GM12878 (cell line): ENCODE measurements around the gene BTBD6. TPM values are rescaled to one million over a fixed set of nuclear protein-coding genes. Genes with fewer than 3 reads are reported as not detected.

ENCODE experiments used
- ATAC-seq: fragments of 200-7000 bp; cut with Tn5 transposase; 3 replicates; pipeline ENCODE4 v1.9.1; 2020; ENCODE audit warnings: mild to moderate bottlenecking, moderate library complexity
- BruUV-seq: library from RNA; stranded (reverse); fragments of 400-500 nt; replicated peaks from 2 replicates; lab custom pipeline; 2021; lab: Mats Ljungman, UMichigan
- CTCF ChIA-PET: fragments of 300-600 bp; sonication (Branson Sonifier 250); formaldehyde crosslinking; extraction: SDS; loops from one replicate; lab custom pipeline; 2021; ENCODE audit warnings: inconsistent platforms; lab: Yijun Ruan, JAX
- POLR2A ChIA-PET: fragments of 350-600 bp; formaldehyde crosslinking; extraction: SDS; loops from one replicate; lab custom pipeline; 2021; ENCODE audit warnings: inconsistent platforms; lab: Charles Lee
- RAD21 ChIA-PET: fragments of 300-600 bp; sonication (Branson Sonifier 250); formaldehyde crosslinking; loops from one replicate; lab custom pipeline; 2023; ENCODE audit warnings: antibody characterized with exemption; ENCODE audit not compliant: unreplicated experiment; lab: Charles Lee
- SMC1A ChIA-PET: fragments of 300-600 bp; sonication (Branson Sonifier 250); formaldehyde crosslinking; loops from one replicate; lab custom pipeline; 2023; ENCODE audit not compliant: unreplicated experiment, uncharacterized antibody; lab: Charles Lee
- DNase-seq: peaks from one replicate; pipeline ENCODE4 v3.0.0-alpha.2; 2011; ENCODE audit warnings: low read depth, low spot score
- FAIRE-seq: peaks from 3 replicates; lab custom pipeline; 2011; peaks lifted over from hg19 to GRCh38; lab: Jason Lieb, UNC
- H2AFZ ChIP-seq: 2 replicates; pipeline ENCODE4 v1.6.0; 2011; ENCODE audit warnings: low read depth, low read length, control low read depth; ENCODE audit not compliant: control insufficient read depth
- H3K27ac ChIP-seq: 2 replicates; pipeline ENCODE4 v1.5.1; 2011; ENCODE audit warnings: control low read depth; ENCODE audit not compliant: control insufficient read depth, insufficient read depth
- H3K27me3 ChIP-seq, 2 experiments: replicated peaks in 1 of 2; 2 replicates each; pipeline versions ENCODE4 v1.6.0 to v1.6.1; 2011; ENCODE audit warnings: low read length in 1 of 2; ENCODE audit not compliant: control insufficient read depth in 2 of 2, insufficient read depth in 2 of 2
- H3K36me3 ChIP-seq, 2 experiments: 2 replicates each; pipeline ENCODE4 v1.5.1; 2011; ENCODE audit warnings: low read length in 1 of 2; ENCODE audit not compliant: control insufficient read depth in 2 of 2, insufficient read depth in 2 of 2
- H3K4me1 ChIP-seq: 2 replicates; pipeline ENCODE4 v1.6.1; 2011; ENCODE audit warnings: mild to moderate bottlenecking, low read length, moderate library complexity, mixed read lengths; ENCODE audit not compliant: control insufficient read depth, insufficient read depth
- H3K4me2 ChIP-seq: 2 replicates; pipeline ENCODE4 v1.6.0; 2011; ENCODE audit warnings: control low read depth; ENCODE audit not compliant: control insufficient read depth, insufficient read depth
- H3K4me3 ChIP-seq: fragments of 200-600 bp; sonication (generic); 2 replicates; pipeline ENCODE4 v1.5.1; 2016
- H3K79me2 ChIP-seq: 2 replicates; pipeline ENCODE4 v1.6.0; 2011; ENCODE audit warnings: low read length; ENCODE audit not compliant: control insufficient read depth, insufficient read depth
- H3K9ac ChIP-seq: 2 replicates; pipeline ENCODE4 v1.8.0; 2011; ENCODE audit warnings: low read length, control low read depth, mixed read lengths; ENCODE audit not compliant: control insufficient read depth, insufficient read depth
- H3K9me3 ChIP-seq: replicated peaks from 3 replicates; pipeline ENCODE4 v1.5.1; 2011; ENCODE audit warnings: mild to moderate bottlenecking, low read length; ENCODE audit not compliant: control insufficient read depth, insufficient read depth
- H4K20me1 ChIP-seq: 2 replicates; pipeline ENCODE4 v1.6.0; 2011; ENCODE audit not compliant: control insufficient read depth, insufficient read depth
- BACH1 ChIP-seq: fragments of 450-650 bp; IDR thresholded peaks from 2 replicates; pipeline ENCODE4 v1.6.1; 2017; ENCODE audit warnings: mild to moderate bottlenecking, borderline replicate concordance
- BCL3 ChIP-seq: IDR thresholded peaks from 2 replicates; pipeline ENCODE4 v1.6.1; 2011; ENCODE audit warnings: borderline replicate concordance, low read depth, mild to moderate bottlenecking, moderate library complexity, low read length; ENCODE audit not compliant: insufficient read depth, poor library complexity, severe bottlenecking
- NR2C2 ChIP-seq: IDR thresholded peaks from 2 replicates; pipeline ENCODE4 v1.6.1; 2011; ENCODE audit warnings: borderline replicate concordance, low read depth; ENCODE audit not compliant: control insufficient read depth, insufficient read length
- RAD51 ChIP-seq: fragments of 450-650 bp; IDR thresholded peaks from 2 replicates; pipeline ENCODE4 v1.6.1; 2016; ENCODE audit warnings: moderate library complexity, mild to moderate bottlenecking, inconsistent platforms
- RB1 ChIP-seq: fragments of 450-650 bp; formaldehyde crosslinking; IDR thresholded peaks from 2 replicates; pipeline ENCODE4 v1.6.1; 2017; ENCODE audit warnings: mild to moderate bottlenecking, borderline replicate concordance
- SMARCA5 ChIP-seq: fragments of 450-650 bp; IDR thresholded peaks from 2 replicates; pipeline ENCODE4 v1.6.1; 2017; ENCODE audit warnings: mild to moderate bottlenecking
- ZBTB40 ChIP-seq: fragments of 450-650 bp; IDR thresholded peaks from 2 replicates; pipeline ENCODE4 v1.6.1; 2016; ENCODE audit warnings: mild to moderate bottlenecking, moderate library complexity, borderline replicate concordance
- ZNF207 ChIP-seq: fragments of 450-650 bp; IDR thresholded peaks from 2 replicates; pipeline ENCODE4 v1.6.1; 2014; ENCODE audit warnings: antibody characterized with exemption, mild to moderate bottlenecking, borderline replicate concordance
- ZNF24 ChIP-seq: fragments of 450-650 bp; IDR thresholded peaks from 2 replicates; pipeline ENCODE4 v1.6.1; 2017; ENCODE audit warnings: antibody characterized with exemption, mild to moderate bottlenecking
- WGBS: methylation state at CpG from one replicate; pipeline ENCODE4 v1.1.6; 2016; ENCODE audit warnings: low lambda C conversion rate; ENCODE audit not compliant: insufficient replicate concordance, insufficient coverage; ENCODE audit errors: missing lambda C conversion rate; 5-methylcytosine and 5-hydroxymethylcytosine counted together
- in situ Hi-C: fragments of 300-500 bp; cut with MboI; formaldehyde crosslinking; loops from 9 replicates; pipeline ENCODE4 v1.14.3; 2018; ENCODE audit warnings: mixed read lengths
- intact Hi-C: fragments of 100-400 bp; cut with micrococcal nuclease; formaldehyde crosslinking; loops from one replicate; pipeline ENCODE4 v1.14.2; 2022; ENCODE audit not compliant: unreplicated experiment
- polyA plus RNA-seq, 11 experiments: library from polyadenylated mRNA; depleted of rRNA in 4 of 11; unstranded in 6 of 11; stranded (reverse) in 5 of 11; fragments of >200 nt; fragmentation: Nextera tagmentation in 4 of 11; fragmentation: Illumina TruSeq in 1 of 11; extraction: Ambion mirVana in 4 of 11; extraction: Trizol in 1 of 11; gene quantifications; 1 replicate in 1 of 11; 2 replicates in 10 of 11; pipeline versions ENCODE4 v1.2.1 to v1.2.3, GENCODE V29; 2011 to 2016; ENCODE audit warnings: inconsistent platforms in 2 of 11, missing spikeins in 2 of 11, low read depth in 1 of 11
- total RNA-seq, 4 experiments: library from RNA; depleted of rRNA in 3 of 4; stranded (reverse); fragments of >200 nt in 3 of 4; fragmentation: Illumina TruSeq in 1 of 4; extraction: Trizol in 1 of 4; gene quantifications; 2 replicates each; pipeline versions ENCODE4 v1.2.1 to v1.2.3, GENCODE V29; 2013 to 2021
- TF ChIP-seq, protein P1 (sequence below): IDR thresholded peaks from 2 replicates; pipeline ENCODE4 v1.6.1; 2011; ENCODE audit warnings: low read depth, low read length, improper control_type of control experiment, borderline replicate concordance
- TF ChIP-seq, protein P2 (sequence below): fragments of 450-650 bp; conservative IDR thresholded peaks from 2 replicates; pipeline ENCODE4 v1.6.1; 2017; ENCODE audit warnings: mild to moderate bottlenecking, moderate library complexity

Gene BTBD6
- total and polyA plus RNA-seq, 10 of the 15 experiments (the other 5 are each of a cell fraction or from before 2014, with no cell fraction given): 1.4 to 36.5 (median 15.8) TPM

GRCh38 chr14:105286759-105287144, 38.4 kb downstream of the BTBD6 start (continued):
- TF ChIP-seq BCL3: no peak
- TF ChIP-seq, protein P1, sequence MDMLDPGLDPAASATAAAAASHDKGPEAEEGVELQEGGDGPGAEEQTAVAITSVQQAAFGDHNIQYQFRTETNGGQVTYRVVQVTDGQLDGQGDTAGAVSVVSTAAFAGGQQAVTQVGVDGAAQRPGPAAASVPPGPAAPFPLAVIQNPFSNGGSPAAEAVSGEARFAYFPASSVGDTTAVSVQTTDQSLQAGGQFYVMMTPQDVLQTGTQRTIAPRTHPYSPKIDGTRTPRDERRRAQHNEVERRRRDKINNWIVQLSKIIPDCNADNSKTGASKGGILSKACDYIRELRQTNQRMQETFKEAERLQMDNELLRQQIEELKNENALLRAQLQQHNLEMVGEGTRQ: no peak
- TF ChIP-seq BACH1: no peak
- no peak for TF ChIP-seq RAD51
- no peak for TF ChIP-seq SMARCA5
- no peak for TF ChIP-seq ZNF24

GRCh38 chr14:105287249-105288102, 39.1 kb downstream of the BTBD6 start:
- ChIA-PET CTCF (no interaction called here), RAD21 (no interaction called here), POLR2A (no interaction called here), SMC1A (no interaction called here)
- Histone ChIP-seq H3K79me2 (peaks cover 17% of the 10 kb centered on the region), H3K27me3 (no peaks in the 10 kb centered on the region), H3K9ac (no peak overlapping the region), H4K20me1 (no peaks in the 10 kb centered on the region), H3K4me3 (no peak overlapping the region), H2AFZ (no peak overlapping the region), H3K36me3 (peaks cover 0 to 6% of the 10 kb centered on the region in 2 experiments; a peak in 3 of 4 replicates), H3K9me3 (no peaks in the 10 kb centered on the region), H3K4me2 (no peak overlapping the region), H3K27ac (no peak overlapping the region), H3K4me1 (peaks cover 21% of the 10 kb centered on the region)
- FAIRE-seq (no peak), ATAC-seq (no peak), DNase-seq (no peak)
- no TSS peak for BruUV-seq
- in situ Hi-C loops: no loop called here
- 91% methylated on average over 24 of the region's 24 CpGs for WGBS
- intact Hi-C loops: no loop called here
- TF ChIP-seq RB1 (no peak), ZBTB40 (no peak), ZNF207 (no peak), RAD51 (no peak), NR2C2 (no peak)
- TF ChIP-seq, protein P2, sequence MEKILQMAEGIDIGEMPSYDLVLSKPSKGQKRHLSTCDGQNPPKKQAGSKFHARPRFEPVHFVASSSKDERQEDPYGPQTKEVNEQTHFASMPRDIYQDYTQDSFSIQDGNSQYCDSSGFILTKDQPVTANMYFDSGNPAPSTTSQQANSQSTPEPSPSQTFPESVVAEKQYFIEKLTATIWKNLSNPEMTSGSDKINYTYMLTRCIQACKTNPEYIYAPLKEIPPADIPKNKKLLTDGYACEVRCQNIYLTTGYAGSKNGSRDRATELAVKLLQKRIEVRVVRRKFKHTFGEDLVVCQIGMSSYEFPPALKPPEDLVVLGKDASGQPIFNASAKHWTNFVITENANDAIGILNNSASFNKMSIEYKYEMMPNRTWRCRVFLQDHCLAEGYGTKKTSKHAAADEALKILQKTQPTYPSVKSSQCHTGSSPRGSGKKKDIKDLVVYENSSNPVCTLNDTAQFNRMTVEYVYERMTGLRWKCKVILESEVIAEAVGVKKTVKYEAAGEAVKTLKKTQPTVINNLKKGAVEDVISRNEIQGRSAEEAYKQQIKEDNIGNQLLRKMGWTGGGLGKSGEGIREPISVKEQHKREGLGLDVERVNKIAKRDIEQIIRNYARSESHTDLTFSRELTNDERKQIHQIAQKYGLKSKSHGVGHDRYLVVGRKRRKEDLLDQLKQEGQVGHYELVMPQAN: no peak
